GM19324 (cell line): ENCODE results near the gene RSRC1.
"Not testable (repeated sequence)": the region's sequence is repeated elsewhere in the genome, so short reads cannot be mapped to it uniquely, and the experiment has no call there.

Experiments used
- ATAC-seq: cut with Tn5 transposase; IDR thresholded peaks from one replicate; pipeline ENCODE4 v1.9.1; 2021; ENCODE audit warnings: mild to moderate bottlenecking, moderate library complexity; ENCODE audit not compliant: unreplicated experiment, low FRiP score

The RSRC1 gene

DNA sequence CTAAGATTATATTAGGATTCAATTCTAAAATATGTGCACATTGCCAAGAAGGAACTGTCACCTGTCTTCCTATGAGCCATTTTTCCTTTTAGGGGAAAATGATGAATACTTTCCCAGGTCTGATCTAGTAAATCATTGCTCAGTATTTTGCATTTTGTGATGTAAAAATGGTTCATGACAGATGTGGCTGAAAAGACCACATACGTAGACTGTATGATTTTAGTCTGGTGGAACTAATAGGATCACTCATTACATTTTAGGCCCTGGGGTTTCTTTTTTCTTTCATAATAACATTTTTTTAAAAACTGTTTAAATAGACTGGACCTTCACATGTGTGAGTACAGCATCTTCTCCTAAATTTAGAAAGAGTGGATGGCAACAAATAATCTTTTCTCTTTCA lies 259.4 kb downstream of the RSRC1 start:
- ATAC-seq: no peak

DNA sequence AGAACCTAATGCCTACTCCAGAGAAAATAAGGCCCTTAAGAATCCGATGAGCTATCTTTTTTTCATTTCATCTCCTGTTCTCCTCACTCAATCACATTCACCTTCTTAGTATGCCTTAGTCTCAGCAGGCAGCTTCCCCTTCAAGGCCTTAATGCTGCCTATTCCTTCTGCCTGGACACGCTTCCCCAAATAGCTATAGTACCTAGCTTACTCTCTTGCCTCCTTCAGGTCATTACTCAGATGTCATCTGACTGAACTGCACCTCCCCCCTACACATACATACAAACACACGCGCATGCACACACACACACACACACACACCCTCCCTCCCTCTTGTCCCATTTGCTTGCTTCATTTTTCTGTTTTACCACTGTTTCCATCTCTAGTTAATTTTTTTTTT lies 269.6 kb downstream of the RSRC1 start:
- no peak for ATAC-seq

DNA sequence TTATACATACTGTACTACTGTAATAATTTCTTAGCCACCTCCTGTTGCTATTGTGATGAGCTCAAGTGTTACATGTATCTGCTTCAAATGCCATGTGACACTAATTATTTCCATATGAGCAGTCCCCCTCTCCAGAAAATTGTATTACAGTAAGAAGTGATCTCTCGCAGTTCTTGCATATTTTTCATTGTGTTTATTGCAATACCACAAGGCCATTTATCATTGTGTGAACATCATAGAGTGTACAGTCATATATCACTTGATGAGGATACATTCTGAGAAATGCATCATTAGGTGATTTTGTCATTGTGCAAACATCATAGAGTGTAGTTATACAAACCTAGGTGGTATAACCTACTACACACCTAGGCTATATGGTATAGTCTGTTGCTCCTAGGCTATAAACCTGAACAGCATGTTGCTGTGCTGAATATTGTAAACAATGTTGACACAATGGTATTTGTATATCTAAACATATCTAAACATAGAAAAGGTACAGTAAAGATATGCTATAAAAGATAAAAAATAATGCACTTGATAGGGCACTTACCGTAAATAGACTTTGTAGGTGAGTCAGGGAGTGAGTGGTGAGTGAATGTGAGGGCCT lies 271.5 kb downstream of the RSRC1 start:
- no peak for ATAC-seq

DNA sequence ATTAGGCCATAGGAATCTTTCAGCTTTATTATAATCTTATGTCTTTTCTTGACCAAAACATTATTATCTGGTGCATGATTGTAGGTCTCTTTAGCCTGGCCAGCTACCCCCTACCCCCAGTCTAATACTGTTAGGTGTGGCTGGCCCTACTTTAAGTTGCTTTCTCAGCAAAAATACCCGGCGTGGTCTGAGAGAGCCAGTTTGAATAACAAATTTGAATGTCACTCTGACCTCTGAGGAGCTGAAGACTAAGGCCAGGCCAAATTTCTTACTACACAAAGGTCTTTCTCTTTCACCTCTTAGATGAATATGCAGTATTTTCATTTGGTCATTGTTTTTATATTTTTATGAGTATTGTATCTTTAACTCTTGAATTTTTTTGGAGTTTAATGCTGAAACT lies 272.6 kb downstream of the RSRC1 start:
- ATAC-seq: peak; percentile 63

DNA sequence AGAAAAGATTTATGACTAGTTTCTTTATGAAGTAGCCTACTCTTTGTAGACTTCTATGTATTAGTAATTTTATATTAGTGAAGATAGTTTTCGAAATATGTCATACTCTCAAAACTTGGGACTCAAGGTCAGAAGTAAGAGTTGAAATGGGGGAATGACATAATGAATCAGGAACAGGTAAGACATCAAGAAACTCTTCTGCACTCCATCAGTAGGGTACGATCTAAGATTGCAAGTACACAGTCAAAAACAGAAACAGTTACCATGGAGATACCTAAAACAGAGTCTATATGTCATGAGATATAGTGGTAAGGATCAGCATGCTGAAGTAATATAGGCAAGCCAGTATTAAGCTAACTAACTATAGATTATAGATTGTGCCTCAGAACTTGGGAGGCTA lies 274.1 kb downstream of the RSRC1 start:
- peak; percentile 40 for ATAC-seq

DNA sequence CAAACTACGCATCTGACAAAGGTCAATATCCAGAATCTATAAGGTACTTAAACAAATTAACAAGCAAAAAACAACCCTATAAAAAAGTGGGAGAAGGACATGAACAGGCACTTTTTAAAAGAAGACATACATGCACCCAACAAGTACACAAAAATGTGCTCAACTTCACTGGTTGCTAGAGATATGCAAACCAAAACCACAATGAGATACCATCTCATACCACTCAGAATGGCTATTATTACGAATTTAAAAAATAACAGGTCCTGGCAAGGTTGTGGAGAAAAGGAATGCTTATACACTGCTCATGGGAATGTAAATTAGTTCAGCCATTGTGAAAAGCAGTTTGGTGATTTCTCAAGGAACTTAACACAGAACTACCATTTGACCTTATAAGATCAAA lies 285.5 kb downstream of the RSRC1 start:
- ATAC-seq: no peak

DNA sequence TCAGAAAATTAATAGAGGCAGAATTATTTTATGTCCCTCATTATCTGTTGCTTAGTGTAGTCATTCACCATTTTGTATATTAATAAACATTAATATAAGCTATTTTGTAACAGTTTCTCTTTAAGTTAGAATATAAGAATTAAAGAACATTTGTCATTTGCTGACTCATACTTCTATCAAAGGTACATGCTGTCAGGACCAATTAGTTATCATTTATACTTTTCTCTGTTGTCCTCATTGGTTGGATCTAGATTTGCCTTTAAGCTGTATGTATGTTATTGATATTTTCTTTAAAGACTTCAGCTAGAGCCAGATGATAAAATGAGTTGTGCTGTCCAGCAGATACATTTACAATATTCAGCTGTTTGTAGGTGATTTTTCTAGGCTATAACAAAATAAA lies 292.7 kb downstream of the RSRC1 start:
- ATAC-seq: no peak

DNA sequence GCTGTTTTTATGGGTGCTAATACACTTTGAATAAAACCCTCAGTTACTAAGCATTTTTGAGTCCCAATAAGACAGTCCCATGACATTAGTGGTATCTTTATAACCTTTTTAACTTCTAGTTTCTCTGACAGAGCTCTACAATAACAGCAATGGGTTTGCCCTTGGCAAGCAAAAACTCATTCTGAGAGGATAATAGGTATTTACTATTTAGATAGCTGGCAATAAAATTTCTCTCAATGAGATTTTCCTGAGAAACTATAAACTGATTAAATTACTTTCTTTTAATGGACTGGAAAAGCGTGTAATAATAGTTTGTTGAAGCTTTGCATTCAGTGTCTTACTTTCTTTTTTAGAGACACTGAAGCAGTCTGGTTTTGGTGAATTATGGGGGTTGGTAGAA lies 293.1 kb downstream of the RSRC1 start:
- ATAC-seq: no peak

DNA sequence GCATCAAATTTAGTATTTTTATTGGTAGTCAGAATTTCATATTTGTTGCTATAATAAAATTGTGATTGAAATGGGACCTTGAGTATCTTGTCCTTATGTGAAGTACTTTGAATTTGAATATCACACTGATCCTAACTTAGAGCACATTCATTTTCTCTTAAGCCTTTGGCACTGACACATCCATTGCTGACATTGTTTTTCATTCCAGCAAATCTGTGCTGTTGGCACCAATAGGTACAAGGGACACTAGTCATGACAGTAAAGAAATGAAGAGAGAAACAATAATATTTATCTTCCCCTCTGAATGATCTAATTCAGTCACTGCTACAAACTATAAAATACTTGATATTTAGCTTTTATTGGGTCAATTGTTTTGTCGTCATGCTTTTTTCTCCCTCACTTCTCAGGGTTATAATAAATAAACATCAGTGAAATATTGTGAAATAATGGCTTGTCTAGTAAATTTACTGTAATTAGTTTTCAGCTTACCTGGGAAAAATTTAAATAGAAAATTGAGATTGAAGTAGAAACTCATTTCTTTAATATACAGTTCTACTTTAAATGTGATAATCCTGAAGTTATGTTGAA lies 294.3 kb downstream of the RSRC1 start:
- ATAC-seq: no peak

DNA sequence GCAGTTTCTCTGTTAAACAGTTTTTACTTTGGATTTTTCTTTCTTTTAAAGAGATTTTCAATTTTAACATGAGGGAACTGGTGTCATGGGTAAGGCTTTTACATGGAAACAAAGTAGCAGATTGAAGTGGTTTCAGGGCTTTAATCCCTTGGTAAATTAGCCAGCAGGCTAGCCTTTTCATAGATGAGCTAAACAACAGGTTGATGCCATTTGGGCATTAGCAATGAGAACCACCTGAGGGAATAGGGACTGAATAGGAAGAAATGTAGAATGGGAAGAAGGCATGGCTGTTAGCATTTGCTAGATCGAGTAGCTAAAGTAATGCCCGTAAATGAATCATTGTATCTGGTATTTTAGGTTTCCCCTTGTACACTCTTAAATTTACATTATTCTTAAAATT lies 295.6 kb downstream of the RSRC1 start:
- no peak for ATAC-seq

DNA sequence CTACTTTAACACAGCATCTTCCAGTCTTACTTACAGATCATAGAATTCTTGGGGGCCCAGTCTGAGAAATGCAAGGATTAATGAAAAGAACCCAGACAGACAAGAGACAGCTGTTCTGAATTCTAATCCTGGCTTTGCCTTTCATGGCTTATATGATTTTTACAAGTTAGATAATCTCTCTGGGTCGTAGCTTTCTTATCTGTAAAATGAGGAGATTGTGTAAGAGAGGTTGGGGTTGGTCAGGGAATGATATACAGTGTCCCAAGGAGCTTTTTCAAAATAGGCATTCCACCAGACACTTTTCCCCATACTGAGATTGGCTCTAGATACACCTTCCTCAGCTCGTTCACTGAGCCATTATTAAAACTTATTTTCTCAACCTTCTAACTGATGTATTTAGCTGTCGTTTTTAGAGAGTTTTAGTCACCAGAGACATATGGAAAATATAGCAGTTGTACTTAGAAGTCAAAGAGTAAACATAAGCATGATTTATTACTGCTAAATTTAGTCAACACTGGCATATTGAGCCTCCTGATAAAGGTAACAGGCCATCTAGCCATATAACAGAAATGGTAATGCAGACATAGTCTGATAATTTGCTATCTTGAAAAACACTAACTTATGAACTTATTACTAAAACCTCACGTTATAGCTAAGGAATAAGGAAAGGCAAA lies 298.1 kb downstream of the RSRC1 start:
- no peak for ATAC-seq

DNA sequence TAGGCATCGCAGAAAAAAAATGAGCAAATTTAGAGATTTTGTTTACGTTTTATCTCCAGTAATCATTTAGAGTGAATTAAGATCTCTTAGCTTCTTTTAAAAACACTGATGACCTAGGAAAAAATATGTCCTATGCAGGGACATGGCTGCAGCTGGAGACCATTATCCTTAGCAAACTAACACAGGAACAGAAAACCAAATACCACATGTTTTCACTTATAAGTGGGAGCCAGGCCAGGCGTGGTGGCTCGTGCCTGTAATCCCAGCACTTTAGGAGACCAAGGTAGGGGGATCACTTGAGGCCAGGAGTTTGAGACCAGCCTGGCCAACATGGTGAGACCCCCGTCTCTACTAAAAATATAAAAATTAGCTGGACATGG lies 298.6 kb downstream of the RSRC1 start:
- not testable (repeated sequence) for ATAC-seq

DNA sequence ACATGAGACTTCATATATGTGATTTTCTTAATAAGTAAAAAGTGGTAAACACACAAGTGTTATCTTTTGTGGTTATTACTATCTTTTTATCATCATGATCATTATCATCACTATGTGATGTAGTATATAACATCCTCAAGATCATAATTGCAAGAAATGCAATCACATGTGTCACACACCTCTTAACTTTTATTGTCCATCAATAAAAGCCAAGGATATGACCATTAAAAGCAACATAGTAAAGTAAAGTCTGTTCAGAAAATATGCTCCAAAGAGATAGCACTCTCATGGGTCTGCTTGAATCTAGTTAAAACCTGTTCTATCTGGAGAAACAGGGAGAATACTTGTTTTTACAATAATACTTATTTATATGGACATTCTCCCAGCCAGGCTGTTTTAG lies 308.1 kb downstream of the RSRC1 start:
- no peak for ATAC-seq

DNA sequence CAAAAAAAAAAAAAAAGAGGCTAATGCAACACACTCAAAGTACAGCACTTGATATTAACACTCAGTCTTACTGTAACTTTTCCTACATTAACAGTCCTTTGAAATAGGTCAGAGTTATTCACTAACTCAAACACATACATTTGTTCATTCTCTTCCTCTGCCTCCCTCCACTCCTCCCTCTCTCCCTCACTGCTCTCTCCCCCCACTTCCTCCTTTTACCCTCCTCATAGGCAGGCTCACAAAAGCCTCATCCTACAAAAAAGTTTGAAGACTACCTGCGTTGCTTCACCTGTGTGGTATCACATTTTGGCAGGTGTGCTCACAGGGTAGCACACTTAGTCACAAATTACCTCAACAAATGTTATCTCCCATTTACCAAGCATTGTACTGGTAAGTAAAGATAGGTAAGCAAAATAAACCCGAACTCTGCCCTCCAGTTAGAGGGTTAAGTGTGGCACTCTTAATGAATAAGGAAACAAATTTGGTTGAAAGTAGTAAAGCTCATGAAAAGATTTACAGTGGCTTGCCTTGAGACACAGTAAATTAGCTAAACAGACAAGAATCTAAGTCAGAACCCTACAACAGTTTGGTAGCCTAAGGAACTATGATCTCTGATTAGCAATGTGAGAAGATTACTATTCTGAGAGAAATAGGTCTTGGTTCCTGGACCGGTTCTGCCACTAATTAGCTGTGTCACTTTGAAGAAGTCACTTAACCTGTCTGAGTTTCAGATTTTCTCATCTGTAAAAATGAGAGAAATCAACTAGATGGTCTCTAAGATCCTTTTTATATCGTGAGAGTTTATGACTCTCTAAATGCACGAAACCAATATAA lies 310.1 kb downstream of the RSRC1 start:
- peak; percentile 35 for ATAC-seq

DNA sequence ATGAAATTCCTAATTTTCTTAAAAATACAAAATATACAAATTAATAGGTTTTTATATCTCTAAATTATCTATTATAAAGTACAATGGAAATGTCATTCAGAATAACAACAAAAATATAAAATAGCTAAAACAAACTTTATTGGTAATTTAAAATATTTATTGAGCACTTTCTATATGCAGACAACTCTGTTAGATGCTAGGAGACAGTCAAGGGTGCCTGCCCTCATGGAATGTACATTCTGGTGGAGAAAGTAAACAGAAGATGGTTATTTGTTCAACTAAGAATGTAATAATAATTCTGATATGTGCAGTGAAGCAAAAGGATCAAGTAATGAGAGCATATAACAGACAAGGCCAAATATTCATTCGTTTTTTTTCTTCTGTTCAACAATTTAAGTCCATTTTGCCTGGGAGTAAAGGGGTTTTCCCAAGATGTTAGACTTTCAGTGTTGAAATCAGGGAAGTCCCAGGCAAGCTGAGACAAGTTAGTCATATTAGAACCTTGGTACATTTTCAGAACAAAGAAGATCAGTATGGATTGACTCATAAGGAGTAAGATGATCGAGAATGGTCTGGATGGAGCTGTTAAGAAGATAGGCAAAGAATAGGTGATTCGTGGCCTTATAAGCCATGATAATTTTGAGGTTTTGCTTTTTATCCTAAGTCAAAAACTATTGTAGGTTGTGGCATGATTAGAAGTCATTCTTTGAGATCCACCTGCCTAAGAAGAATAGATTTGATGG lies 310.9 kb downstream of the RSRC1 start:
- ATAC-seq: peak; percentile 81

DNA sequence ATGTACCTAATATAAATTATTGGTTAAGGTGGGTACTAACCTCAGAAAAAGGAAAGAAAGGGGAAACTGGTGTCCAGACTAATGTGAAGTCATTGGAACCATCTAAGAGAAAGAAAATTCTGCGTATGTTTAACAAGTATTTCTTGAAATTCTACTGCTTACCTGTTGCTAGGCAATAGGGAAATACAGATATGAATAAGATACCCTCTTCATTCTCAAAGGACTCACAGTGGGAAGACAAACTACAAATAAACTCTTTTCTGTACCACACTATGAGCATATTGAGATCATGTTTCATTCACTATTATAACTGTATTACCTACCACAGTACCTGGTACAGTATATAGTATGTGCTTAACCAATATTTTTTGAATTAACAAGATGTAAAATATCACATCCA lies 320.6 kb downstream of the RSRC1 start:
- no peak for ATAC-seq

DNA sequence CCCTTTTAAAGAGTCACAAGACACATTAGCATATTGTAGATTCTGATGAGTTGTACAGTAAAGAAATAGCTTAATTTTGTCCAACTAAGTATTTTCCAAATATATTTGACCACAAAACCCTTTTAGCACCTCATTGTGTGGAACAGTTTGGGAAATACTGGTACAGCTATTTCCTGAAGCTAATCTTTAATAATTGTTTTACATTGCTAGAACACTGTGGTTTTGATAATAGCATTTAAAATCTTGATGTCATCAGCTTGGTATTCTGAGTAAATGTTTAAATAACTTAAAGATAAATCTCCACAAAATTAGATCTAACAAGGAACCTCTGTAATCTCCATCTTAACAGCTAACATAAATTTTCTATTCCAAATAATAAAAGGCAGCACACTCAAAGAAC lies 321.1 kb downstream of the RSRC1 start:
- ATAC-seq: no peak

DNA sequence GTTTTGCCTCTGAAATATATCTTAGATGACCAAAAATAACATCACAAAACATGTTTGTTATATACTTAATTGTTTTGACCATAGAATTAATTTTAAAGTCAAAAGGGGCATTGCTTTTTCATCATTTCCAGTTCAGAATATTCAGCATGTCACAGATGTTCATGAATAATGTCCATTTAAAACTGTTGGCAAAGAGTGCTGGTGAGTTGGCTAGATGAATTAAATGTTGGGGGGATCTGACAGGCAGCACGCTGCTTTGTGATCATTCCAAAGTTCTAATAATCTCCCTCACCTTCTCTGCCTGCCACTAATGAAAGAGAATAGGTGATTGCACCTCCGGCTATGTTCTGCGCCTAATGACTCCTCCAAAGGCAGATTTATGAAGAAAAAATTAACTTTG lies 321.9 kb downstream of the RSRC1 start:
- ATAC-seq: no peak

DNA sequence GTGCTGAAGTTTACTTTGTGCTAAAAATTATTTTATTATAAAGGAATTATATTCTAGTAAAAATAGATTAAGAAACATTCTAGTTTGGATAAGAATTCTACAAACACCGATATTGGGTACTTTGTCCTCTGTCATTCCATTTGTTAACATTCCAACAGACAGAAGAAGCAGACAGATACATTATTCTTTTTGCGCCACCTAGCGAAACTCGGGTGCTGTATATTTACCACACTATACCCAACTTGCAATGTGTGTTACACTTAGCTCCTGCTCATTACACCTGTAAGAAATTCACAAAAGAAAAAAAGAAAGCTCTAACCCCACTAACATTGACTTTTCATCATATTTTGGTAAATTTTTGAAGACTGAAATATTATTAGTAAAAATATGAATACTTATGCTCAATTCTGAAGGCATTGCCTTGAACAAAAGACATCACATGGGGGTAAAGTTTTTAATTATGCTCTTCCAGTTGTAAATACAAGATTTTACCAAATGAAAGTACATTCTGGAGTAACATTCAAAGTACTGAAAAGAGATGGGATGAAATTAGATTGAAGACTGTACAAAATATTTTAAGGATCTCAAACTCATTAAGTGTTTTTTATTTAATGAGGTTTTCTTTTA lies 324.6 kb downstream of the RSRC1 start:
- peak; percentile 77 for ATAC-seq

DNA sequence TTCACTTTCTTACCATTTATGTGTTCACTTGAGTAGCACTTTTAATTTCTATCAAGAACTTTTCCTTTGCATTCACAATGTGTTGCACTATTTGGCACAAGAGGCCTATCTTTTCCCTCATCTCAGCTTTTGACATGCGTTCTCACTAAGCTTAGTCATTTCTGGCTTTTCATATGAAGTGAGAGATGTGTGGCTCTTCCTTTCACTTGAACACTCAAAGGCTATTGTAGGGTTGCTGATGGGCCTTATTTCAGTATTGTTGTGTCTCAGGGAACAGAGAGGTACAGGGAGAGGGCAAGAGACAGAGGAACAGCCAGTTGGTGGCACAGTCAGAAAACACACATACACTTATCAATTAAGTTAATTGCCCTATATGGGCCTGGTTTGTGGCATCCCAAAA lies 333.7 kb downstream of the RSRC1 start:
- ATAC-seq: peak; percentile 64
